Neural progenitor cell (in vitro differentiated cells): ENCODE measurements around the gene ABCB6.

Experiments used
- EZH2 ChIP-seq: fragments of 200-600 bp; sonication (generic); IDR thresholded peaks from 2 replicates; pipeline ENCODE4 v1.6.1; 2017; ENCODE audit warnings: antibody characterized with exemption, mild to moderate bottlenecking, moderate library complexity
- TF ChIP-seq, protein P1 (sequence below): fragments of 200-600 bp; sonication (generic); IDR thresholded peaks from 2 replicates; pipeline ENCODE4 v1.5.1; 2017; ENCODE audit warnings: antibody characterized with exemption, mild to moderate bottlenecking

DNA sequence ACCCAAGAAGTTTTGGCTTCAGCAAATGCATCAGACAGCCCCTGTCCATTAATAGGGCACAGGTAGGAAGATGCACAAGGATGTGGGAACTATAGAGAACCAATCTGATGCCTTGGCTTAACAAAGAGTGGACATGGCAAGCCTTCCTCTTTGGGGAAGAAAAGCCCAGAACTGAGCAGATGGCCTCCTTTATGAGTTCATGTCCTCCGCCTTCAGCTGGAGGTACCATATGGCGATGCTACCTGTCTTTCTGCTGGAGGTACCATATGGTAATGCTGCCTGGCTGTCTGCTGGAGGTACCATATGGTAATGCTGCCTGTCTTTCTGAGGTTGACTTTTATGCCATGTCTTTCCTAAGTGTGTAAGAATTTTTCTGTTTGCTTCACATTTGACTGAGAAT, 34.6 kb downstream of the ABCB6 start:
- TF ChIP-seq, protein P1, sequence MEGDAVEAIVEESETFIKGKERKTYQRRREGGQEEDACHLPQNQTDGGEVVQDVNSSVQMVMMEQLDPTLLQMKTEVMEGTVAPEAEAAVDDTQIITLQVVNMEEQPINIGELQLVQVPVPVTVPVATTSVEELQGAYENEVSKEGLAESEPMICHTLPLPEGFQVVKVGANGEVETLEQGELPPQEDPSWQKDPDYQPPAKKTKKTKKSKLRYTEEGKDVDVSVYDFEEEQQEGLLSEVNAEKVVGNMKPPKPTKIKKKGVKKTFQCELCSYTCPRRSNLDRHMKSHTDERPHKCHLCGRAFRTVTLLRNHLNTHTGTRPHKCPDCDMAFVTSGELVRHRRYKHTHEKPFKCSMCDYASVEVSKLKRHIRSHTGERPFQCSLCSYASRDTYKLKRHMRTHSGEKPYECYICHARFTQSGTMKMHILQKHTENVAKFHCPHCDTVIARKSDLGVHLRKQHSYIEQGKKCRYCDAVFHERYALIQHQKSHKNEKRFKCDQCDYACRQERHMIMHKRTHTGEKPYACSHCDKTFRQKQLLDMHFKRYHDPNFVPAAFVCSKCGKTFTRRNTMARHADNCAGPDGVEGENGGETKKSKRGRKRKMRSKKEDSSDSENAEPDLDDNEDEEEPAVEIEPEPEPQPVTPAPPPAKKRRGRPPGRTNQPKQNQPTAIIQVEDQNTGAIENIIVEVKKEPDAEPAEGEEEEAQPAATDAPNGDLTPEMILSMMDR, result no peak
- TF ChIP-seq EZH2, result no peak
